Keratinocyte (primary cell): ENCODE results near the gene MTIF2. TPM values are rescaled to one million over a fixed set of nuclear protein-coding genes. Genes with fewer than 3 reads are reported as not detected.
"Not testable (repeated sequence)": the region's sequence is repeated elsewhere in the genome, so short reads cannot be mapped to it uniquely, and the experiment has no call there.

ENCODE experiments used
- DNase-seq: peaks from one replicate; pipeline ENCODE4 v3.0.0-alpha.2; 2011; ENCODE audit warnings: low read depth, missing footprints, low spot score
- FAIRE-seq: peaks from 2 replicates; lab custom pipeline; 2011; peaks lifted over from hg19 to GRCh38; lab: Jason Lieb, UNC
- H2AFZ ChIP-seq: 2 replicates; pipeline ENCODE4 v1.6.0; 2012; ENCODE audit warnings: low read length, control low read depth, inconsistent platforms; ENCODE audit not compliant: control insufficient read depth
- H3K27ac ChIP-seq: 2 replicates; pipeline ENCODE4 v1.5.1; 2011; ENCODE audit warnings: low read length; ENCODE audit not compliant: control insufficient read depth, insufficient read depth
- H3K27me3 ChIP-seq: 3 replicates; pipeline ENCODE4 v1.6.0; 2011; ENCODE audit warnings: low read length; ENCODE audit not compliant: control insufficient read depth, insufficient read depth; ENCODE audit errors: extremely low read depth
- H3K36me3 ChIP-seq, 2 experiments: 2 replicates in 1 of 2; 3 replicates in 1 of 2; pipeline ENCODE4 v1.5.1; 2011; ENCODE audit warnings: low read length in 2 of 2, mild to moderate bottlenecking in 1 of 2; ENCODE audit not compliant: control insufficient read depth in 2 of 2, insufficient read depth in 2 of 2; ENCODE audit errors: extremely low read depth in 1 of 2
- H3K4me1 ChIP-seq: 3 replicates; pipeline ENCODE4 v1.5.1; 2011; ENCODE audit warnings: low read length; ENCODE audit not compliant: control insufficient read depth, insufficient read depth; ENCODE audit errors: extremely low read depth
- H3K4me2 ChIP-seq: 3 replicates; pipeline ENCODE4 v1.6.0; 2011; ENCODE audit warnings: low read depth, low read length; ENCODE audit not compliant: control insufficient read depth, insufficient read depth; ENCODE audit errors: extremely low read depth
- H3K4me3 ChIP-seq, 3 experiments: fragments of 200-600 bp in 1 of 3; sonication (generic) in 1 of 3; 2 replicates in 2 of 3; 3 replicates in 1 of 3; pipeline ENCODE4 v1.5.1; 2011 to 2016; ENCODE audit warnings: low read length in 3 of 3, mild to moderate bottlenecking in 3 of 3, control low read depth in 2 of 3, inconsistent platforms in 1 of 3, low read depth in 1 of 3, mixed read lengths in 1 of 3, mixed run types in 1 of 3, moderate library complexity in 1 of 3; ENCODE audit not compliant: control insufficient read depth in 2 of 3, insufficient read depth in 2 of 3; ENCODE audit errors: extremely low read depth in 1 of 3
- H3K79me2 ChIP-seq: 2 replicates; pipeline ENCODE4 v1.6.0; 2012; ENCODE audit warnings: low read length; ENCODE audit not compliant: control insufficient read depth, insufficient read depth
- H3K9ac ChIP-seq: 3 replicates; pipeline ENCODE4 v1.6.0; 2011; ENCODE audit warnings: low read length; ENCODE audit not compliant: control insufficient read depth, insufficient read depth; ENCODE audit errors: extremely low read depth
- H3K9me1 ChIP-seq: 3 replicates; pipeline ENCODE4 v1.6.0; 2011; ENCODE audit warnings: low read length; ENCODE audit not compliant: control insufficient read depth, insufficient read depth; ENCODE audit errors: extremely low read depth
- H3K9me3 ChIP-seq: 2 replicates; pipeline ENCODE4 v1.5.1; 2012; ENCODE audit warnings: low read depth, low read length; ENCODE audit not compliant: control insufficient read depth
- H4K20me1 ChIP-seq: 3 replicates; pipeline ENCODE4 v1.6.0; 2011; ENCODE audit warnings: low read length; ENCODE audit not compliant: control insufficient read depth, insufficient read depth; ENCODE audit errors: extremely low read depth
- CTCF ChIP-seq, 3 experiments: IDR thresholded peaks in 1 of 3; conservative IDR thresholded peaks in 1 of 3; optimal IDR thresholded peaks in 1 of 3; 2 replicates in 2 of 3; 3 replicates in 1 of 3; pipeline versions ENCODE3 to v1.5.1; 2011; ENCODE audit warnings: low read length in 3 of 3, mild to moderate bottlenecking in 3 of 3, moderate library complexity in 2 of 3, control low read depth in 1 of 3, inconsistent platforms in 1 of 3; ENCODE audit not compliant: insufficient read depth in 2 of 3; ENCODE audit errors: extremely low read depth in 1 of 3
- EZH2 ChIP-seq: IDR thresholded peaks from one replicate; pipeline ENCODE4 v1.6.1; 2012; ENCODE audit warnings: inconsistent platforms, mild to moderate bottlenecking, low read length, moderate library complexity
- dilution Hi-C: fragments of 300-500 bp; cut with MboI; formaldehyde crosslinking; loops from one replicate; pipeline ENCODE4 v1.7.0; 2020; ENCODE audit warnings: low sequenced_read_pairs; ENCODE audit not compliant: extremely low pct_ligation_motif_present
- polyA plus RNA-seq, 5 experiments: library from polyadenylated mRNA; depleted of rRNA in 3 of 5; stranded (reverse) in 3 of 5; stranded (forward) in 1 of 5; unstranded in 1 of 5; fragments of >200 nt; gene quantifications; 1 replicate in 1 of 5; 2 replicates in 3 of 5; 3 replicates in 1 of 5; pipeline versions ENCODE4 v1.2.1 to v1.2.3, GENCODE V29; 2011 to 2012; ENCODE audit warnings: missing spikeins in 2 of 5, low read depth in 1 of 5, low replicate concordance in 1 of 5

MTIF2 gene
- polyA plus RNA-seq, 1 donor (not counting 4 experiments of a cell fraction or from before 2014, with no cell fraction given), result 38.9 TPM

- H3K9me1 ChIP-seq, result no peaks in the 10 kb centered on the region
Measured at GRCh38 chr2:55277310-55277709, 8.3 kb upstream of the MTIF2 start.

GRCh38 chr2:55274346-55274745 is 5.3 kb upstream of the MTIF2 start:
- not testable (repeated sequence) for H3K79me2 ChIP-seq

More at GRCh38 chr2:55277310-55277709, 8.3 kb upstream of the MTIF2 start:
- Histone ChIP-seq H2AFZ (no peak overlapping the region), H3K36me3 (no peaks in the 10 kb centered on the region), H4K20me1 (no peaks in the 10 kb centered on the region), H3K9me3 (no peaks in the 10 kb centered on the region), H3K4me3 (no peak overlapping the region), H3K9ac (no peak overlapping the region), H3K27me3 (no peaks in the 10 kb centered on the region), H3K27ac (no peak overlapping the region), H3K4me1 (peaks cover 14% of the 10 kb centered on the region), H3K4me2 (no peak overlapping the region), H3K79me2 (no peaks in the 10 kb centered on the region)
- FAIRE-seq, result no peak
- DNase-seq, result no peak
- dilution Hi-C loops, result no loop called here
- TF ChIP-seq CTCF (optimal IDR thresholded peaks at IDR 0.05 in 1 of 3, IDR thresholded peaks at IDR 0.05 in 1 of 3, conservative IDR thresholded peaks at IDR 0.05 in 1 of 3; ENCODE audit: extremely low read depth in 1 of 3, insufficient read depth in 2 of 3, low read length in 3 of 3) (no peak), EZH2 (no peak)

GRCh38 chr2:55269645-55269990 is 587 bp upstream of the MTIF2 start:
- no peak for DNase-seq

More at GRCh38 chr2:55274346-55274745, 5.3 kb upstream of the MTIF2 start:
- DNase-seq, H3K4me3 ChIP-seq, H3K9me3 ChIP-seq, H3K9ac ChIP-seq, FAIRE-seq, H4K20me1 ChIP-seq, H3K4me2 ChIP-seq, H3K27ac ChIP-seq, H3K36me3 ChIP-seq, H3K9me1 ChIP-seq, H3K4me1 ChIP-seq, H3K27me3 ChIP-seq, dilution Hi-C loops, H2AFZ ChIP-seq: not testable (repeated sequence)

More at GRCh38 chr2:55269645-55269990, 587 bp upstream of the MTIF2 start:
- FAIRE-seq, result peak; percentile 5
- dilution Hi-C loops, result no loop called here
- peak overlapping the region; percentile 89 for H3K27ac ChIP-seq
- H3K4me2 ChIP-seq, result peak overlapping the region; percentile 100
- H3K4me1 ChIP-seq, result peaks cover 12% of the 10 kb centered on the region
- peak overlapping the region; percentile 98 for H2AFZ ChIP-seq
- peaks cover 8% of the 10 kb centered on the region for H3K79me2 ChIP-seq
- no peaks in the 10 kb centered on the region for H3K27me3 ChIP-seq
- H4K20me1 ChIP-seq, result no peaks in the 10 kb centered on the region
- H3K9me3 ChIP-seq, result no peaks in the 10 kb centered on the region
- H3K36me3 ChIP-seq, result no peaks in the 10 kb centered on the region
- no peak for TF ChIP-seq EZH2
- no peak for TF ChIP-seq CTCF (optimal IDR thresholded peaks at IDR 0.05 in 1 of 3, IDR thresholded peaks at IDR 0.05 in 1 of 3, conservative IDR thresholded peaks at IDR 0.05 in 1 of 3; ENCODE audit: extremely low read depth in 1 of 3, insufficient read depth in 2 of 3, low read length in 3 of 3)
- peak overlapping the region; percentile 95 for H3K9ac ChIP-seq
- H3K9me1 ChIP-seq, result no peaks in the 10 kb centered on the region
- peak overlapping the region; percentile 74 to 99 (median 98) for H3K4me3 ChIP-seq
